Parathyroid adenoma (tissue), 2 donors: ENCODE data around the gene TADA2B.

ENCODE experiments used
- H2AFZ ChIP-seq: fragments of 300-600 bp; sonication (generic); one replicate; pipeline ENCODE4 v1.7.0; 2017; ENCODE audit warnings: antibody characterized with exemption, mild to moderate bottlenecking
- H3K27ac ChIP-seq: fragments of 300-600 bp; sonication (generic); one replicate; pipeline ENCODE4 v1.7.0; 2017
- H3K27me3 ChIP-seq: fragments of 300-600 bp; sonication (generic); one replicate; pipeline ENCODE4 v1.7.0; 2017; ENCODE audit warnings: low read length; ENCODE audit not compliant: control insufficient read depth, insufficient read depth
- H3K36me3 ChIP-seq: fragments of 300-600 bp; sonication (generic); one replicate; pipeline ENCODE4 v1.7.0; 2017; ENCODE audit warnings: low read length; ENCODE audit not compliant: control insufficient read depth, insufficient read depth
- H3K4me1 ChIP-seq: fragments of 300-600 bp; sonication (generic); one replicate; pipeline ENCODE4 v1.7.0; 2017; ENCODE audit warnings: control low read depth
- H3K4me2 ChIP-seq: fragments of 300-600 bp; sonication (generic); one replicate; pipeline ENCODE4 v1.7.0; 2017; ENCODE audit warnings: low read length
- H3K4me3 ChIP-seq: fragments of 300-600 bp; sonication (generic); one replicate; pipeline ENCODE4 v1.7.0; 2017; ENCODE audit warnings: low read depth, low read length
- H3K79me2 ChIP-seq: fragments of 300-600 bp; sonication (generic); one replicate; pipeline ENCODE4 v1.7.0; 2017; ENCODE audit warnings: control low read depth
- H3K9ac ChIP-seq: fragments of 300-600 bp; sonication (generic); one replicate; pipeline ENCODE4 v1.7.0; 2017; ENCODE audit warnings: mild to moderate bottlenecking
- H3K9me3 ChIP-seq: fragments of 300-600 bp; sonication (generic); one replicate; pipeline ENCODE4 v1.7.0; 2017; ENCODE audit warnings: low read length; ENCODE audit not compliant: control insufficient read depth
- TF ChIP-seq, protein P1 (sequence below): fragments of 300-600 bp; sonication (generic); IDR thresholded peaks from one replicate; pipeline ENCODE4 v1.7.0; 2017; ENCODE audit warnings: antibody characterized with exemption, mild to moderate bottlenecking
- donor health status: primary hyperparathyroidism.

Gene TADA2B

GRCh38 chr4:7013175-7013574, 30.0 kb upstream of the TADA2B start:
- H3K36me3 ChIP-seq: no peaks in the 10 kb centered on the region

GRCh38 chr4:7014815-7015214, 28.4 kb upstream of the TADA2B start:
- Histone ChIP-seq H3K79me2 (no peaks in the 10 kb centered on the region), H3K9me3 (no peaks in the 10 kb centered on the region), H3K9ac (no peak overlapping the region), H3K27me3 (no peaks in the 10 kb centered on the region), H3K4me1 (no peaks in the 10 kb centered on the region), H2AFZ (no peak overlapping the region), H3K27ac (no peak overlapping the region), H3K4me3 (no peak overlapping the region), H3K4me2 (no peak overlapping the region), H3K36me3 (no peaks in the 10 kb centered on the region)
- TF ChIP-seq, protein P1, sequence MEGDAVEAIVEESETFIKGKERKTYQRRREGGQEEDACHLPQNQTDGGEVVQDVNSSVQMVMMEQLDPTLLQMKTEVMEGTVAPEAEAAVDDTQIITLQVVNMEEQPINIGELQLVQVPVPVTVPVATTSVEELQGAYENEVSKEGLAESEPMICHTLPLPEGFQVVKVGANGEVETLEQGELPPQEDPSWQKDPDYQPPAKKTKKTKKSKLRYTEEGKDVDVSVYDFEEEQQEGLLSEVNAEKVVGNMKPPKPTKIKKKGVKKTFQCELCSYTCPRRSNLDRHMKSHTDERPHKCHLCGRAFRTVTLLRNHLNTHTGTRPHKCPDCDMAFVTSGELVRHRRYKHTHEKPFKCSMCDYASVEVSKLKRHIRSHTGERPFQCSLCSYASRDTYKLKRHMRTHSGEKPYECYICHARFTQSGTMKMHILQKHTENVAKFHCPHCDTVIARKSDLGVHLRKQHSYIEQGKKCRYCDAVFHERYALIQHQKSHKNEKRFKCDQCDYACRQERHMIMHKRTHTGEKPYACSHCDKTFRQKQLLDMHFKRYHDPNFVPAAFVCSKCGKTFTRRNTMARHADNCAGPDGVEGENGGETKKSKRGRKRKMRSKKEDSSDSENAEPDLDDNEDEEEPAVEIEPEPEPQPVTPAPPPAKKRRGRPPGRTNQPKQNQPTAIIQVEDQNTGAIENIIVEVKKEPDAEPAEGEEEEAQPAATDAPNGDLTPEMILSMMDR: no peak

More at GRCh38 chr4:7013175-7013574, 30.0 kb upstream of the TADA2B start:
- no peaks in the 10 kb centered on the region for H3K9me3 ChIP-seq
- H3K9ac ChIP-seq: no peak overlapping the region
- no peaks in the 10 kb centered on the region for H3K27me3 ChIP-seq
- H3K4me2 ChIP-seq: no peak overlapping the region
- no peak overlapping the region for H3K27ac ChIP-seq
- H2AFZ ChIP-seq: no peak overlapping the region
- H3K4me1 ChIP-seq: no peaks in the 10 kb centered on the region
- TF ChIP-seq, protein P1: no peak
- H3K4me3 ChIP-seq: no peak overlapping the region
- H3K79me2 ChIP-seq: no peaks in the 10 kb centered on the region

DNA sequence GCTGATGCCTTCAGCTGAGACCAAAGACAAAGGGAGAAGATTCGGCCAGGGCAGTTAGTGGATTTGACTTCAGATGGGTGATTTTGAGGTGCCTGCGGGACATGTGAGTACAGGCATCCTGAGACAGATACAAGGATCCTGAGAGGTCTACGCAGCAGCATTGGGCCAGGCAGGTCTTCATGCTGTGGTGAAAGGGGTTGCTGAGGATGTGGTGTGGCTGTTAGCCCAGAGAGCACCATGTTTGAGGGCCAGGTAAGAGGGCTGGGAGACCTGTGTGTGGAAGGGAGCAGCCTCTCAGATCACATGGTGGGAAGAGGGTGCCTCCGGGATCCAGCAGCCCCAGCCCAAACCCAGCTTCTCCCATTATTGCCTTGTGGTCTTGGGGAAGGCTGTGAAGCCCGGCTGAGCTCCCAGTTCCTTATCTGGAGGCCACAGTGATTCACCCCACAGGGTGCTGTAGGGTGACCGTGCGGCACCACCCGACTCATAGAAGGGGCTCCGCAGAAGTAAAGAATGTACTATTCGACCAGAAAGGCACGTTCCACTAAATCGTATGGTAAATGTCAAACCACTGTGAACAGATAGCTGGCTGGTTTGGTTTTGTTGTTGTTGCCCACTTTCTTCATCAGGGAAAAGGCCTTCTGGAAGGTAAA, 27.7 kb upstream of the TADA2B start:
- Histone ChIP-seq H3K9me3 (no peaks in the 10 kb centered on the region), H3K27ac (no peak overlapping the region), H3K9ac (no peak overlapping the region), H3K4me1 (no peaks in the 10 kb centered on the region), H3K27me3 (no peaks in the 10 kb centered on the region), H3K4me2 (no peak overlapping the region), H3K79me2 (no peaks in the 10 kb centered on the region), H3K36me3 (no peaks in the 10 kb centered on the region), H2AFZ (no peak overlapping the region), H3K4me3 (no peak overlapping the region)
- TF ChIP-seq, protein P1: no peak

- H3K9me3 ChIP-seq: no peaks in the 10 kb centered on the region
- H3K9ac ChIP-seq: no peak overlapping the region
These were observed 27.1 kb upstream of the TADA2B start for GRCh38 chr4:7016086-7016485.

More at GRCh38 chr4:7016086-7016485, 27.1 kb upstream of the TADA2B start:
- Histone ChIP-seq H3K4me3 (no peak overlapping the region), H2AFZ (no peak overlapping the region), H3K4me1 (no peaks in the 10 kb centered on the region), H3K36me3 (no peaks in the 10 kb centered on the region), H3K27ac (no peak overlapping the region), H3K4me2 (no peak overlapping the region), H3K27me3 (no peaks in the 10 kb centered on the region), H3K79me2 (no peaks in the 10 kb centered on the region)
- TF ChIP-seq, protein P1: no peak
